NCI-H748 (cell line): ENCODE data around the gene SPACA6.

ENCODE experiments used
- DNase-seq: peaks from one replicate; lab custom pipeline; 2025; ENCODE audit not compliant: unreplicated experiment; lab: John Stamatoyannopoulos, UW

SPACA6 gene

GRCh38 chr19:51688671-51689571 lies 4.2 kb upstream of the SPACA6 start:
- peak; percentile 93 for DNase-seq

- peak; percentile 51 for DNase-seq
Measured at GRCh38 chr19:51689751-51690453, 3.2 kb upstream of the SPACA6 start.

GRCh38 chr19:51690454-51691073 lies 2.6 kb upstream of the SPACA6 start:
- DNase-seq = peak; percentile 72

GRCh38 chr19:51691074-51691583 lies 2.0 kb upstream of the SPACA6 start:
- DNase-seq = no peak

- no peak for DNase-seq
Measured at GRCh38 chr19:51691584-51692428, 1.3 kb upstream of the SPACA6 start.

GRCh38 chr19:51692468-51692867 lies 662 bp upstream of the SPACA6 start:
- DNase-seq = no peak

- DNase-seq = no peak
Measured at GRCh38 chr19:51693819-51694218, 689 bp downstream of the SPACA6 start.

- DNase-seq = no peak
Measured at GRCh38 chr19:51694318-51695085, 1.4 kb downstream of the SPACA6 start.

- DNase-seq = no peak
Measured at GRCh38 chr19:51695088-51695487, 2.0 kb downstream of the SPACA6 start.

- no peak for DNase-seq
Measured at GRCh38 chr19:51695702-51696315, 2.7 kb downstream of the SPACA6 start.

- DNase-seq = no peak
Measured at GRCh38 chr19:51696606-51697005, 3.5 kb downstream of the SPACA6 start.

GRCh38 chr19:51697169-51697776 lies 4.1 kb downstream of the SPACA6 start:
- DNase-seq = no peak

GRCh38 chr19:51698296-51698695 lies 5.2 kb downstream of the SPACA6 start:
- no peak for DNase-seq

GRCh38 chr19:51699170-51699569 lies 6.0 kb downstream of the SPACA6 start:
- no peak for DNase-seq

GRCh38 chr19:51701468-51702100 lies 8.5 kb downstream of the SPACA6 start:
- no peak for DNase-seq

GRCh38 chr19:51702103-51702824 lies 9.1 kb downstream of the SPACA6 start:
- peak; percentile 39 for DNase-seq

GRCh38 chr19:51702825-51703574 lies 9.9 kb downstream of the SPACA6 start:
- peak; percentile 44 for DNase-seq
